NCI-H510A treated with DMSO at 0.1 percent for 48 hours (cell line): ENCODE measurements around the gene TMC3.
"Not testable (repeated sequence)": the region's sequence is repeated elsewhere in the genome, so short reads cannot be mapped to it uniquely, and the experiment has no call there.

Source experiments
- DNase-seq: peaks from one replicate; lab custom pipeline; 2025; lab: John Stamatoyannopoulos, UW

Gene TMC3

DNA sequence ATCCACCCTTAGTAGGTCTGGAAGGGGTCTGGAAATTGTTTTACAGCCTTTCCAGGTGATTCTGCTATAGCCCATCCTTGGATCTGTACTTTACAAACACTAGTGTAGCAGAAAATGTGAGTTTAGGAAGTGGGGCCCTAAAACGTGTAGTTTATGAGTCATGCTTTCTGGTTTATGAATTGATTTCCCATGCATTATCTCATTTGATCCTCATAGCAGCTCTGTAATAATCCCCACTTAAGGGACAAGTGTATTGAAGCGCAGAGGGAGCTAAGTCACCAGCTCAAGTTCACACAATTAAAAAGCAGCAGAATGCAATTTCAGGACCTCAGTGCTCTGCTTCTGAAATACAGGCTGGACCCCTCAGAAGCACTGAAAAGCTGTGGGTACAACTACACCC, 27.4 kb downstream of the TMC3 start:
- DNase-seq, result no peak

DNA sequence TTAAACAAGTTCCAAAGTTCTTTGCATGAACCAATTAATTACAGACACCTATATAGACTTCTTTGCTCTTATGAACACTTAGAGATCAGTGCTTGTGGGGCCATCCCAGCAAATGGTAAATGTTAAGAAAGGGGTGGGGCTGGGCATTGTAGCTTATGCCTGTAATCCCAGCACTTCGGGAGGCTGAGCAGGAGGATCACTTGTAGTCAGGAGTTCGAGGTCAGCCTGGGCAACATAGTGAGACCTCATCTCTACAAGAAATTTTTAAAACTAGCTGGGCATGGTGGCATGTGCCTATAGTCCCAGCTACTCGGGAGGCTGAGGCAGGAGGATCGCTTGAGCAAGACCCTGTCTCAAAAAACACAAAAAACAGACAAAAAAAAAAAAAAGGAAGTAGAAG, 30.6 kb downstream of the TMC3 start:
- DNase-seq, result no peak

DNA sequence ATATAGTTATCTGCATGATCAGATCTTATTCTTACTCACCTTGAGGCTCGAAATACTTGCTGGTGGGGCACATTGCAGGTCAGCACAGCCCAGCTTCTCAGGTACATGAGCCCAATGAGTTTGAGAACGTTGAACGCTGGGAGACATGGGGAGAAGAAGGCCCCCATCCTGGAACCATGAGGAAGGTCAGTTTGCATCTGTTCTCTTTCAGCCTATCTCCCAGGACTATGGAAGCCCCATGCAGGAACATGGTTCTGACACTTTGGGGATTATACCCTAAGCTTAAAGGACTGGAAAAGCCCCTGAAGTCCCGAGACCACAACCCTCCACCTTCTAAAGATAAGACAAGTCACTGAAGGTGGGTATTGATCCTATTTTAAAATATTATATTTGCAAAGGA, 32.7 kb downstream of the TMC3 start:
- no peak for DNase-seq

DNA sequence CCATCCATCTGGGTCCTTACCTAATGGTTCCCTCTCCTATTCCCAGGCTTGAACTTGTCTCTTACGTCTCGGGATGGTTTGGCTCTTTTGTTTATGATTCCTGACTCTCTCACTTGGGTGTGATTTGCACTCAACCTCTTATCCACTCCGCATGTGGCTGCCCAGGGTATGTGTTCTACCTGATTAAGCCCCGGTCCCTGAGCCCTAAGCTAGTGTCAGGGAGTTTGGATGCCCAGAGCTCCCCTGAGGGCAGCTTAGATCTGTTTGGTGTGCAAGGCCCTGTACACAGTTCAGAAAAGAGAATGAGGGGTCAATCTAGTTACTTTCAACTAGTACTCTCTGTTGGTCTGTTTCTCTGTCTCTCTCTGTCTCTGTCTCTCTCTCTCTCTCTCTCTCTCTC, 34.2 kb downstream of the TMC3 start:
- no peak for DNase-seq

DNA sequence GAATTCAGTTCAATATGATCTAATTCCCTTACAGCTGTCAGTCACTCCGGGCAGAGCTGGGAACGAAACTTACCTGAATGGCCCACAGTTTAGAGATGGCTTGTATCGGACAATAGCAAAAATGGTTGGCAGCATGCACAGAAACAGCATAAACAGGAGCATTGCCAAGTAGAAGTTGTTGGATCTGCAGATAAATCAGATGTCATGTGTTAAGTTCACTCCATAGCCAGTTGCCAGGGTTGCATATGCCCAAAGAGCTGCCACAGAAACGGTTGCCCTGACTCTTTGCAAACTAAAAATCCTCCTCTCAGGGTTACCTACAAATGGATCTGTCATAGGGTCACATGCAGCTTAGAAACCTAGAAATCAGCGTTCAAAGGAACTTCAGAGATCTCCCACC, 34.7 kb downstream of the TMC3 start:
- no peak for DNase-seq

DNA sequence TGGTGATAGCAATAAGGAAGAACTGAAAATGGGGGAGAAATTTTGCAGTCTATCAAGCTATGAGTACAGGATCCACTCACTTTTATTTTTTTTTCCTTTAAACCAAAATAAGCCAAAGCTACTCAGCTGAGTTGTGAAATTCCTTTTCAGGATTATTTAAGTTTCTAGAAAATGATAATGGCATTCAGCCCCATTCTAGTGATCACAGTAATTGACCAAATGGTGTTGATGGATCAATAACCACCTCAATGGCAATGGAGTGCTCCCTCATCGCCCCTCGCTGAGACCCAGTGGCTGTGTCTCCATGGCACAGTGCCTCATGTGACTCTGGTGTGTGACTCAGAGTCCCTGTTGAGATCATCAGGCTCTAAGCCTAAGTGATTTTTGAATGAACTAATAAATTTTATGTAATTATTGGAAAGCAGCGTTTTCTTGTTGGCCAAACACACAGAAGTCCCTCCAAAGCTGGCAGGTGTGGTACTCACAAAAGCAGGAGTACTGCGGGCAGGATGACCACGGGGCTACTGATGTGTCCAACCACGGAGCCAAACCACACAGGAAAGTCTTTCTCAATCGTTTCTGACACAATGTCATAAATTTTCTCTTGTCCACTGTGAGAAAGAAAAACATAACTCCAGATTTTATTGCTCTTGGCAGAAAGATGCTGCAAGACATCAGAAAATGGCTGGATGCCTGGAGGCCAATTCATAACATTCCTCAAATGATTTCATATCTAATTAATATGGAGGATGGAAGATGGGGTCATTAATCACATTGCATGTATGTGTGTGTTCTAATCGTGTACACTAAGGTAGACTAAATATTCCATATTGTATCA, 35.6 kb downstream of the TMC3 start:
- no peak for DNase-seq

DNA sequence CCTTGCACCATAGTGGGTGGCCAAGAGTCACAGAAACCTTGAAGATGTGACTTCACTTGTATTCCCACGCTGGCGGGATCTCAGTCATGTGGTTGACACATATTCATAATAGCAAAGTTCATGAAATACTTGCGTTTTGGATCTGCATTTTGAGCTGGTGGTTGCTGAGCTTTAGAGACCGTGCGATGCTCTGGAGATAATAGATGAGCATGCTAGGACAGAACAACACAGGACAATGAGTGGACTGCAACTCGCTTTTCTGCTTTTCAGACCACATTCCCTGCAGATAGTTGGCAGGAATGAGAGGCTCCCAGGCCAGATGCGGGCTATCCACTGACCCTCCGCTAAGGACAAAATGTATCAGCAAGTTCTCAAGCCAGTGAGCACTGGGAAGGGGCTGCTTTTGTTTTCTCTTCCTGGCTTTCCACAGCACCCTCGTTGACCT, 36.3 kb downstream of the TMC3 start:
- no peak for DNase-seq

GRCh38 chr15:81337241-81337640, 36.8 kb downstream of the TMC3 start:
- DNase-seq, result no peak

- no peak for DNase-seq
Measured at GRCh38 chr15:81336568-81336967, 37.4 kb downstream of the TMC3 start.

DNA sequence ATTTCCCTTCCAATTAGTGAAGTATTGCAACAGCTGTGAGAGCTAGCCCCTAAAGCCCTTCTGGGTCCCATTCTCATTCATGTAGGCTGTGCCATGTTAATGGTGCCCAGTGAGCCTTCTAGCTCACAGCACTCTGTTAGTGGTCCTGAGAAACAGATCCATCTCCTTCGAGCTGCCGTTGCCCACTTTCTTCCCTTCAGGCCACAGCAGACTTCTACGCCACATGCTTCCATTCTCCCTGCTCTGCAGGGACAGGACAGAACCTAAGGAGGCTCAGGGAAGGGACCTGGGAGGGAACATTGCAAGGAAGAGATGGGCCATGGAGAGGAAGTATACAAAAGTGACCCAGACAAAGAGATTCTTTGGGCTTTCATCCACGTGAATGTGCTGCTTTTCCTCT, 38.4 kb downstream of the TMC3 start:
- DNase-seq, result no peak

DNA sequence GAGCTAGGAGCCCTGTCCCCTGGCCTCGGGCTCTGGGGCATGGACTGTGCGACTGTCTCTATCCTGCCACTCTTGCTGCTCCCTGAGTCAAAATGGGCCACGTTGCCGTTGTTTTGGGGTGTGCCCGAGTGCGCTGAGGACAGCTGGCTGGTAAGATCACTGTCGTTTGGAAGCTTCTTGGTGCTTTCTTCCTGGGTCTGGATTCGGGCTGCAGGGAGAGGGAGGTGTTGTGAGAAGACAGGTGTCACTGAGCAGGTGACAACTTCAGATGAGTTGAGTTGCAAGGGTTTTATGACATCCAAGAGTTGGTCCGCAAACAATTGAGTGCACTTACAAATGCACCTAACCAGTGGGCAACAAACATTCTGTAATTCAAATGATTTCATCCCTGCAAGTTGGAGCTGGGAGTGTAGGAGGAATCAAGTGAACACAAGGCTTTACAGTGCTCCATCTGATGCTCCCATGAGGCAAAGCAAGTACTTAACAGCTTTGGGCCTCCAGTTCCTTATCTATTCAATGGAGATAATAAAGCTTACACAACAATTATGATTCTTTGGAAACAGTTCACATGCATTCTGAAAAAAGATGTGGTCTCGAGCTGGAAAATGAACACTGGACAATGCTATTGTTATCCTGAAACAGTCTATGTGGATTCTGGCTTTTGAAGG, 39.1 kb downstream of the TMC3 start:
- DNase-seq, result peak; percentile 89

DNA sequence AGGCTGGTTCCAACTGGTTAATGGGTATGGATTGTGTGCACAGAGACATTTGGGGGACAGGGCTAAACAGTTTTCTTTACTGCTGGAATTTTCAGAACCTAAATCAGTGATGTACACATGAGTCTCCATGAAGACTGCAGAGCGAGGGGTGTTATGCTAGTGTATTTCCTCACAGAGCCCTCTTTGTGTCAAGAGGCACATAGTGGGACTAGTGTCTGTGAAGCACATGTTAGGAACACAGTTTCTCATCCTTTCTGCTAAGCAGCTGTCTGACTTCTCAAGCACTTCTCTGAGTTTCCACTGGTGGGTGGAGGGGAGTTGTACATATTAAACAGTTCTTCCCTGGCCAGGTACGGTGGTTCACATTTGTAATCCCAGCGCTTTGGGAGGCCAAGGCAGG, 40.6 kb downstream of the TMC3 start:
- no peak for DNase-seq

DNA sequence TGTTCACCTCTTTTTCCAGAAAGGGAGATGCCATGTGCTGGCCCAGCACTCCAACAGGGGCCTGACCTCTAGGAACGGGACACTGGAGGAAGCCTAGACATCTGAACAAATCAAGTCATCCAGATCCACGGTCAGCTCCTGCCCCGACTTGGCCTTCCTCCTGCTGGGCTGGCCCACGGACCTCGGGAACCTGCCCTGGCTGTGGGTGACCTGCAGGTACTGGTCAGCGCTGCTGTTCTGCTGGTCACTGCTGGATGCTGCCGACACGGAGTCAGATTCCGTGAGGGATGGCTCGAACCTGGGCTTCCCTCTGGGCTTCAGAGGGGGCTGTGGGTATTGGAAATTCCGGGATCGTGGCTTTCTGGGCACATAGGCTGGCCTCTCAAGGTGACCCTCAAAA, 41.7 kb downstream of the TMC3 start:
- DNase-seq, result no peak

DNA sequence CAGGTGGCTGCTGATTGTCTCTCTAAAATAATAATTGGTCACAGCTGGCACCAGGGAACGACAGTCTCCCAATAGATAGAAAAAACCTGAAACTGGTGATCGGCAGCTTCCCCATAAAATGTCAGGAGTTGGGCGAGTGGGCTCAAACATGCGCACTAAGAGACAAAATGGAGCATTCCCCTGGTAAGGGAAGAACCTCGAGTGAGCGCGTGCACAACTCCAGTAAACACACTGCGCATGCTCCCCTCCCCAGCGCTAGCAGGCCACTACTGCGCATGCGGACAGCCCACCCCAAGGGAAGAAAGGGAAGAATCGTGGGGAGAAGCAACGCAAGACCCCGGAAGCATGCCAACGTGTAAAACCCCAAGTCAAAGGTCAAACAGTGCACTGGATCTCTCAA, 42.4 kb downstream of the TMC3 start:
- DNase-seq, result no peak

GRCh38 chr15:81331141-81331540, 42.9 kb downstream of the TMC3 start:
- not testable (repeated sequence) for DNase-seq

DNA sequence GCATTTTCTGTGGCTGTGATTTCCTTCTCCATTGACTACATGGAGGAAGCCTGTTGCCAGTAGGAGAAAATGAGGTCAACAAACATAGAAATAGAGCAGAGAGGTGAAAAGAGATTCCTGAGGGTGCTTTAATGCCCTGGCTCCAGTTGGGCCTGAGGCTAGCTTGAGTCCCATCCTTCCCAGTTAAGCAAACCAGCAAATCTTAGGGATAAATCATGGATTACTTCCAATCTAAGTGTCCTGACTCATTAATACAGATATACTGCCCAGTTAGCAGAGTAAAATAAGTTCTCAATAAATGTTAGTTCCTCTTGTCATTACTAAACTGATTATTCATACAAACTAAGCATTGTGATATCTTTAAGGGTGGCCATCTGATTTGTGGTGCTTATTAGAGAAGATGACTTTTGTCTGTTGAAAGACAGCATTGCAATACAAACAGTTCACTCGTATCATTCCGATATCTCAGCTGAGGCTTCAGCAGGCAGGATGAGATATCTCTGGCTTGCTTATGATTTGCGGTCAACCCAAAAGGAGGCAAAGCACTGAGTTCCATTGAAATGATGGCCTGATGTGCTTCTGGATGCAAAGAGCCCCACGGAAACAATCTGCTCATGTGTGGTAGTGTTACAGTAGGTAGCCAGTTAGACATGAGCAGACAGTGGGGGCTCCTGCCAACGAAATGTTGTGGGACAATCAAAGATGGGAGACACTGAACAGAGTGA, 43.5 kb downstream of the TMC3 start:
- no peak for DNase-seq

- no peak for DNase-seq
Measured at GRCh38 chr15:81329446-81329845, 44.6 kb downstream of the TMC3 start.

DNA sequence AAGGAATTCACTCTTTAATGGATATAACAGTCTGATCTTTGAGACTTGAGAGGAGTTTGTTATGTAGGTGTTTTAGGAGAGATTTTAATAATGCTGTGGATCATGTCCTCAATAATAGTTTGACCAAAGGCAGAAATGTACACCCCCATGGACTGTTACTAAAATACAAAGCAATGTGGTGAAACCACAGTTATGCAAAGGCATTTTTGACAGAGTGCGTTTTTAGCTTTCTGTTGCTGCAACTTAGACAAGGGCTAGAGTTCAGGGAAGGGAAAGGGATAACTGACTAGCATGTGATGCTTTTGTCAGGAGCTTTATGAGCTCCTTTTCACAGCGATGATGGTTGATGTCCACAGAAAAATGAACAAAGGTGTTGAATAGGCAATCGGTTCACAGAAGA, 46.5 kb downstream of the TMC3 start:
- DNase-seq, result no peak

GRCh38 chr15:81326466-81327212, 47.4 kb downstream of the TMC3 start:
- DNase-seq, result peak; percentile 23

GRCh38 chr15:81323944-81324881, 49.8 kb downstream of the TMC3 start, which contains the start of gene STARD5:
Gene STARD5, minus strand, starts transcription at chr15:81324141. Its CDS starts 42 bp downstream, at chr15:81324099.
- DNase-seq, result peak; percentile 92

DNA sequence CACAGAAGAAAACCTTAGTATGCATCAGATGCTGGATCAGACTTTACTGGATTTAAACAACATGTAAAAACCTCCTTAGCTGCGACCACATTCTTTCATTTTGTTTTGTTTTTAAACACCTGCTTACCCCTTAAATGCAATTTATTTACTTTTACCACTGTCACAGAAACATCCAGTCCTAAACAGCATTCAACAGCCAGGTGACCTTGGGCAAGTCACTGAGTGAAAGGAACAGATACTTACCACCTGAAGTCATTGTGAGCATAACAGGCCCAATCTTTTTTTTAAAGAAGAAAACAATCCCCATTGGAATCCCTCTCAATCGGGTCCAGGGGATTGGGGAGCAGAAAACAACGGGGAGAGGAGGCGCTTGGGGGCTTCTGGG, 50.5 kb downstream of the TMC3 start:
- DNase-seq, result no peak
